Measurements from ENCODE around the gene PEX14.

- TF ChIP-seq, protein P1, sequence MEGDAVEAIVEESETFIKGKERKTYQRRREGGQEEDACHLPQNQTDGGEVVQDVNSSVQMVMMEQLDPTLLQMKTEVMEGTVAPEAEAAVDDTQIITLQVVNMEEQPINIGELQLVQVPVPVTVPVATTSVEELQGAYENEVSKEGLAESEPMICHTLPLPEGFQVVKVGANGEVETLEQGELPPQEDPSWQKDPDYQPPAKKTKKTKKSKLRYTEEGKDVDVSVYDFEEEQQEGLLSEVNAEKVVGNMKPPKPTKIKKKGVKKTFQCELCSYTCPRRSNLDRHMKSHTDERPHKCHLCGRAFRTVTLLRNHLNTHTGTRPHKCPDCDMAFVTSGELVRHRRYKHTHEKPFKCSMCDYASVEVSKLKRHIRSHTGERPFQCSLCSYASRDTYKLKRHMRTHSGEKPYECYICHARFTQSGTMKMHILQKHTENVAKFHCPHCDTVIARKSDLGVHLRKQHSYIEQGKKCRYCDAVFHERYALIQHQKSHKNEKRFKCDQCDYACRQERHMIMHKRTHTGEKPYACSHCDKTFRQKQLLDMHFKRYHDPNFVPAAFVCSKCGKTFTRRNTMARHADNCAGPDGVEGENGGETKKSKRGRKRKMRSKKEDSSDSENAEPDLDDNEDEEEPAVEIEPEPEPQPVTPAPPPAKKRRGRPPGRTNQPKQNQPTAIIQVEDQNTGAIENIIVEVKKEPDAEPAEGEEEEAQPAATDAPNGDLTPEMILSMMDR (IDR thresholded peaks at IDR 0.05), result no peak
- no peak for TF ChIP-seq POLR2A (IDR thresholded peaks at IDR 0.05)
Observed at GRCh38 chr1:10433790-10434189, 41.0 kb upstream of the PEX14 start.
